ENCODE results near the gene SLC25A12.
"Not testable (repeated sequence)": the region's sequence is repeated elsewhere in the genome, so short reads cannot be mapped to it uniquely, and the experiment has no call there.

DNA sequence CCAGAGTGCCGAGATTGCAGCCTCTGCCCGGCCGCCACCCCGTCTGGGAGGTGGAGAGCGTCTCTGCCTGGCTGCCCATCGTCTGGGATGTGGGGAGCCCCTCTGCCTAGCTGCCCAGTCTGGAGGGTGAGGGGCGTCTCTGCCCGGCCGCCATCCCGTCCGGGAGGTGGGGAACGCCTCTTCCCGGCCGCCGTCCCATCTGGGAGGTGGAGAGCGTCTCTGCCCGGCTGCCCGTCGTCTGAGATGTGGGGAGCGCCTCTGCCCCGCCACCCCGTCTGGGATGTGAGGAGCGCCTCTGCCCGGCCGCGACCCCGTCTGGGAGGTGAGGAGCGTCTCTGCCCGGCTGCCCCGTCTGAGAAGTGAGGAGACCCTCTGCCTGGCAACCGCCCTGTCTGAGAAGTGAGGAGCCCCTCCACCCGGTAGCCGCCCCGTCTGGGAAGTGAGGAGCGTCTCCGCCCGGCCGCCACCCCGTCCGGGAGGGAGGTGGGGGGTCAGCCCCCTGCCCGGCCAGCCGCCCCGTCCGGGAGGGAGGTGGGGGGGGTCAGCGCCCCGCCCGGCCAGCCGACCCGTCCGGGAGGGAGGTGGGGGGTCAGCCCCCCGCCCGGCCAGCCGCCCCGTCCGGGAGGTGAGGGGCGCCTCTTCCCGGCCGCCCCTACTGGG is 5.7 kb upstream of the SLC25A12 start:
- TF ChIP-seq, protein P1, sequence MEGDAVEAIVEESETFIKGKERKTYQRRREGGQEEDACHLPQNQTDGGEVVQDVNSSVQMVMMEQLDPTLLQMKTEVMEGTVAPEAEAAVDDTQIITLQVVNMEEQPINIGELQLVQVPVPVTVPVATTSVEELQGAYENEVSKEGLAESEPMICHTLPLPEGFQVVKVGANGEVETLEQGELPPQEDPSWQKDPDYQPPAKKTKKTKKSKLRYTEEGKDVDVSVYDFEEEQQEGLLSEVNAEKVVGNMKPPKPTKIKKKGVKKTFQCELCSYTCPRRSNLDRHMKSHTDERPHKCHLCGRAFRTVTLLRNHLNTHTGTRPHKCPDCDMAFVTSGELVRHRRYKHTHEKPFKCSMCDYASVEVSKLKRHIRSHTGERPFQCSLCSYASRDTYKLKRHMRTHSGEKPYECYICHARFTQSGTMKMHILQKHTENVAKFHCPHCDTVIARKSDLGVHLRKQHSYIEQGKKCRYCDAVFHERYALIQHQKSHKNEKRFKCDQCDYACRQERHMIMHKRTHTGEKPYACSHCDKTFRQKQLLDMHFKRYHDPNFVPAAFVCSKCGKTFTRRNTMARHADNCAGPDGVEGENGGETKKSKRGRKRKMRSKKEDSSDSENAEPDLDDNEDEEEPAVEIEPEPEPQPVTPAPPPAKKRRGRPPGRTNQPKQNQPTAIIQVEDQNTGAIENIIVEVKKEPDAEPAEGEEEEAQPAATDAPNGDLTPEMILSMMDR (IDR thresholded peaks at IDR 0.05) = not testable (repeated sequence)
- TF ChIP-seq EP300, POLR2AphosphoS5, POLR2A (IDR thresholded peaks at IDR 0.05): not testable (repeated sequence)

Measured in suprapubic skin (tissue), 4 donors.